Measurements from ENCODE around the gene IL3. TPM values are rescaled to one million over a fixed set of nuclear protein-coding genes. Genes with fewer than 3 reads are reported as not detected.

IL3 gene
- total and polyA plus RNA-seq, 9 of the 15 experiments (the other 6 are each of a cell fraction or from before 2014, with no cell fraction given) = not detected

- TF ChIP-seq ZNF589 (CRISPR knock-in tag; IDR thresholded peaks at IDR 0.05; ENCODE audit: low read depth) (peak; percentile 44; the same call in 1 of the 2 replicates), RREB1 (CRISPR knock-in tag; IDR thresholded peaks at IDR 0.05) (no peak), ZNF583 (CRISPR knock-in tag; IDR thresholded peaks at IDR 0.05) (no peak), NCOA2 (IDR thresholded peaks at IDR 0.05; ENCODE audit: partially characterized antibody in 2 of 2) (no peak), TARDBP (IDR thresholded peaks at IDR 0.05) (no peak), NR4A1 (CRISPR knock-in tag; IDR thresholded peaks at IDR 0.05) (no peak), NR4A1 (tag; IDR thresholded peaks at IDR 0.05) (no peak), SP1 (CRISPR knock-in tag; IDR thresholded peaks at IDR 0.05) (no peak), RNF2 (IDR thresholded peaks at IDR 0.05) (peak; percentile 36; the same call in 1 of the 2 replicates), NFIX (CRISPR knock-in tag; IDR thresholded peaks at IDR 0.05; ENCODE audit: low read depth) (peak; percentile 61; the same call in 1 of the 2 replicates), ZBTB17 (CRISPR knock-in tag; IDR thresholded peaks at IDR 0.05) (no peak), CCNT2 (IDR thresholded peaks at IDR 0.05; ENCODE audit: borderline replicate concordance, extremely low read depth, insufficient read length, low read depth, low read length) (no peak), EP400 (IDR thresholded peaks at IDR 0.05) (no peak), FOXJ3 (CRISPR knock-in tag; IDR thresholded peaks at IDR 0.05) (no peak), SUPT5H (IDR thresholded peaks at IDR 0.05) (no peak)
- TF ChIP-seq, protein P1, sequence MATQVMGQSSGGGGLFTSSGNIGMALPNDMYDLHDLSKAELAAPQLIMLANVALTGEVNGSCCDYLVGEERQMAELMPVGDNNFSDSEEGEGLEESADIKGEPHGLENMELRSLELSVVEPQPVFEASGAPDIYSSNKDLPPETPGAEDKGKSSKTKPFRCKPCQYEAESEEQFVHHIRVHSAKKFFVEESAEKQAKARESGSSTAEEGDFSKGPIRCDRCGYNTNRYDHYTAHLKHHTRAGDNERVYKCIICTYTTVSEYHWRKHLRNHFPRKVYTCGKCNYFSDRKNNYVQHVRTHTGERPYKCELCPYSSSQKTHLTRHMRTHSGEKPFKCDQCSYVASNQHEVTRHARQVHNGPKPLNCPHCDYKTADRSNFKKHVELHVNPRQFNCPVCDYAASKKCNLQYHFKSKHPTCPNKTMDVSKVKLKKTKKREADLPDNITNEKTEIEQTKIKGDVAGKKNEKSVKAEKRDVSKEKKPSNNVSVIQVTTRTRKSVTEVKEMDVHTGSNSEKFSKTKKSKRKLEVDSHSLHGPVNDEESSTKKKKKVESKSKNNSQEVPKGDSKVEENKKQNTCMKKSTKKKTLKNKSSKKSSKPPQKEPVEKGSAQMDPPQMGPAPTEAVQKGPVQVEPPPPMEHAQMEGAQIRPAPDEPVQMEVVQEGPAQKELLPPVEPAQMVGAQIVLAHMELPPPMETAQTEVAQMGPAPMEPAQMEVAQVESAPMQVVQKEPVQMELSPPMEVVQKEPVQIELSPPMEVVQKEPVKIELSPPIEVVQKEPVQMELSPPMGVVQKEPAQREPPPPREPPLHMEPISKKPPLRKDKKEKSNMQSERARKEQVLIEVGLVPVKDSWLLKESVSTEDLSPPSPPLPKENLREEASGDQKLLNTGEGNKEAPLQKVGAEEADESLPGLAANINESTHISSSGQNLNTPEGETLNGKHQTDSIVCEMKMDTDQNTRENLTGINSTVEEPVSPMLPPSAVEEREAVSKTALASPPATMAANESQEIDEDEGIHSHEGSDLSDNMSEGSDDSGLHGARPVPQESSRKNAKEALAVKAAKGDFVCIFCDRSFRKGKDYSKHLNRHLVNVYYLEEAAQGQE (IDR thresholded peaks at IDR 0.05; ENCODE audit: borderline replicate concordance) = no peak; the same call in 1 of the 2 replicates
- TF ChIP-seq, protein P1 (CRISPR knock-in tag; IDR thresholded peaks at IDR 0.05; ENCODE audit: low read depth) = no peak
These were observed 43.0 kb downstream of the IL3 start (continued) for GRCh38 chr5:132103332-132103951.

Measured in K562 (cell line).